HCT116 (cell line): ENCODE measurements around the gene CBS. TPM values are rescaled to one million over a fixed set of nuclear protein-coding genes. Genes with fewer than 3 reads are reported as not detected.

ENCODE experiments used
- ATAC-seq: fragments of 200-7000 bp; cut with Tn5 transposase; 2 replicates; pipeline ENCODE4 v1.9.1; 2020; ENCODE audit warnings: mild to moderate bottlenecking, moderate library complexity
- BruUV-seq: library from RNA; stranded (reverse); fragments of 400-500 nt; replicated peaks from 2 replicates; lab custom pipeline; 2021; lab: Mats Ljungman, UMichigan
- CTCF ChIA-PET: fragments of 300-600 bp; sonication (Branson Sonifier 250); formaldehyde crosslinking; loops from one replicate; lab custom pipeline; 2021; ENCODE audit warnings: antibody characterized with exemption; lab: Charles Lee
- POLR2A ChIA-PET: fragments of 300-600, 350-600 bp; sonication (Branson Sonifier 250); formaldehyde crosslinking; loops from one replicate; lab custom pipeline; 2021; ENCODE audit warnings: antibody characterized with exemption; lab: Charles Lee
- RAD21 ChIA-PET, 2 experiments: fragments of 300-600 bp; sonication (Branson Sonifier 250); formaldehyde crosslinking; loops; one replicate each; lab custom pipeline; 2023; ENCODE audit warnings: low total read pairs in 2 of 2; ENCODE audit not compliant: uncharacterized antibody in 2 of 2, unreplicated experiment in 2 of 2, low non-redundant PET in 1 of 2; lab: Charles Lee
- DNase-seq: peaks from one replicate; pipeline ENCODE4 v3.0.0-alpha.2; 2010; ENCODE audit warnings: low read depth, low spot score
- H2AFZ ChIP-seq: fragments of 200-600 bp; shearing (Covaris generic), sonication (generic); 2 replicates; pipeline ENCODE4 v1.6.1; 2017; ENCODE audit warnings: low read depth, mixed run types, mixed read lengths, antibody characterized with exemption, low read length; ENCODE audit not compliant: poor library complexity, severe bottlenecking
- H3K27ac ChIP-seq: 2 replicates; pipeline ENCODE4 v1.5.1; 2012; ENCODE audit warnings: low read depth, low read length
- H3K27me3 ChIP-seq: fragments of 200-600 bp; sonication (generic); 2 replicates; pipeline ENCODE4 v1.6.1; 2016; ENCODE audit warnings: mixed run types, low read length, mixed read lengths; ENCODE audit not compliant: insufficient read depth
- H3K36me3 ChIP-seq, 2 experiments: fragments of 200-500 bp in 1 of 2; fragments of 200-600 bp in 1 of 2; sonication (Bioruptor generic) in 1 of 2; sonication (generic) in 1 of 2; 2 replicates each; pipeline versions ENCODE4 v1.5.1 to v1.6.1; 2014 to 2016; ENCODE audit warnings: low read length in 2 of 2, inconsistent platforms in 1 of 2, mixed read lengths in 1 of 2, mixed run types in 1 of 2; ENCODE audit not compliant: insufficient read depth in 2 of 2, control insufficient read depth in 1 of 2
- H3K4me1 ChIP-seq, 2 experiments: fragments of 200-600 bp in 1 of 2; sonication (generic) in 1 of 2; 2 replicates each; pipeline versions ENCODE4 v1.5.1 to v1.6.1; 2012 to 2017; ENCODE audit warnings: low read length in 2 of 2, inconsistent platforms in 1 of 2, mild to moderate bottlenecking in 1 of 2, mixed read lengths in 1 of 2, mixed run types in 1 of 2, moderate library complexity in 1 of 2; ENCODE audit not compliant: insufficient read depth in 2 of 2, control insufficient read depth in 1 of 2
- H3K4me2 ChIP-seq: fragments of 200-600 bp; sonication (generic); 2 replicates; pipeline ENCODE4 v1.6.1; 2017; ENCODE audit warnings: mixed run types, low read length, mixed read lengths
- H3K4me3 ChIP-seq, 2 experiments: fragments of 200-600 bp in 1 of 2; sonication (generic) in 1 of 2; replicated peaks in 1 of 2; 2 replicates each; pipeline ENCODE4 v1.5.1; 2011 to 2016; ENCODE audit warnings: low read length in 2 of 2, control low read depth in 1 of 2, low read depth in 1 of 2, mild to moderate bottlenecking in 1 of 2, mixed read lengths in 1 of 2, mixed run types in 1 of 2
- H3K79me2 ChIP-seq: fragments of 200-600 bp; sonication (generic); 2 replicates; pipeline ENCODE4 v1.6.1; 2017; ENCODE audit warnings: mild to moderate bottlenecking, mixed run types, low read length, moderate library complexity, mixed read lengths; ENCODE audit not compliant: insufficient read depth
- H3K9ac ChIP-seq: fragments of 200-600 bp; sonication (generic); 2 replicates; pipeline ENCODE4 v1.6.1; 2016; ENCODE audit warnings: low read length, mixed read lengths
- H3K9me2 ChIP-seq: fragments of 200-600 bp; sonication (generic), shearing (Covaris generic); 2 replicates; pipeline ENCODE4 v1.6.1; 2017; ENCODE audit warnings: mixed run types, mild to moderate bottlenecking, moderate library complexity; ENCODE audit not compliant: insufficient read depth
- H3K9me3 ChIP-seq, 2 experiments: fragments of 200-500 bp in 1 of 2; fragments of 200-600 bp in 1 of 2; sonication (Bioruptor generic) in 1 of 2; sonication (generic) in 1 of 2; 2 replicates each; pipeline ENCODE4 v1.6.1; 2014 to 2017; ENCODE audit warnings: low read length in 2 of 2, mixed read lengths in 2 of 2, inconsistent platforms in 1 of 2, low read depth in 1 of 2, mild to moderate bottlenecking in 1 of 2, mixed run types in 1 of 2, moderate library complexity in 1 of 2; ENCODE audit not compliant: control insufficient read depth in 1 of 2, insufficient read depth in 1 of 2
- H4K20me1 ChIP-seq: fragments of 200-600 bp; sonication (generic), shearing (Covaris generic); 2 replicates; pipeline ENCODE4 v1.6.1; 2017; ENCODE audit warnings: mixed run types, mild to moderate bottlenecking, moderate library complexity; ENCODE audit not compliant: insufficient read depth
- ATF3 ChIP-seq: IDR thresholded peaks from 2 replicates; pipeline ENCODE4 v1.6.1; 2012
- CBX3 ChIP-seq: IDR thresholded peaks from 2 replicates; pipeline ENCODE4 v1.6.1; 2012; ENCODE audit warnings: low read depth
- ELF1 ChIP-seq: IDR thresholded peaks from 2 replicates; pipeline ENCODE4 v1.6.1; 2012; ENCODE audit warnings: low read depth, borderline replicate concordance
- MAX ChIP-seq: IDR thresholded peaks from 2 replicates; pipeline ENCODE4 v1.6.1; 2012
- POLR2AphosphoS5 ChIP-seq: IDR thresholded peaks from 2 replicates; pipeline ENCODE4 v1.6.1; 2011; ENCODE audit warnings: mild to moderate bottlenecking, low read depth, low read length, moderate library complexity
- RAD21 ChIP-seq: IDR thresholded peaks from 2 replicates; pipeline ENCODE4 v1.6.1; 2012; ENCODE audit warnings: low read depth, mild to moderate bottlenecking
- SIN3A ChIP-seq: IDR thresholded peaks from 2 replicates; pipeline ENCODE4 v1.6.1; 2012; ENCODE audit warnings: low read depth
- TCF7L2 ChIP-seq: IDR thresholded peaks from 2 replicates; pipeline ENCODE4 v1.7.0; 2011; ENCODE audit warnings: borderline replicate concordance, inconsistent platforms; ENCODE audit not compliant: insufficient read depth, insufficient read length; ENCODE audit errors: extremely low read depth
- YY1 ChIP-seq: IDR thresholded peaks from 2 replicates; pipeline ENCODE4 v1.6.1; 2011; ENCODE audit warnings: low read length, low read depth, moderate library complexity, mild to moderate bottlenecking; ENCODE audit not compliant: insufficient replicate concordance; ENCODE audit errors: extremely low read depth
- ZNF274 ChIP-seq: fragments of 200-500 bp; sonication (Bioruptor generic); IDR thresholded peaks from 2 replicates; pipeline ENCODE4 v1.6.1; 2014; ENCODE audit warnings: mild to moderate bottlenecking, low read depth, low read length, inconsistent platforms
- intact Hi-C: fragments of 100-400 bp; cut with micrococcal nuclease; formaldehyde crosslinking; loops from 2 replicates; pipeline ENCODE4 v1.10.0; 2022
- total RNA-seq: library from RNA; stranded (reverse); gene quantifications from one replicate; pipeline ENCODE4 v1.2.1, GENCODE V29; 2021; ENCODE audit not compliant: unreplicated experiment
- TF ChIP-seq, protein P1 (sequence below): IDR thresholded peaks from 2 replicates; pipeline ENCODE4 v1.6.1; 2011; ENCODE audit warnings: mild to moderate bottlenecking, low read length, moderate library complexity; ENCODE audit not compliant: insufficient replicate concordance; ENCODE audit errors: extremely low read depth
- TF ChIP-seq, protein P2 (sequence below): IDR thresholded peaks from 2 replicates; pipeline ENCODE4 v1.6.1; 2012; ENCODE audit warnings: low read depth

The CBS gene
- total RNA-seq, 1 experiment from 2014 or later: 1.4 TPM

DNA sequence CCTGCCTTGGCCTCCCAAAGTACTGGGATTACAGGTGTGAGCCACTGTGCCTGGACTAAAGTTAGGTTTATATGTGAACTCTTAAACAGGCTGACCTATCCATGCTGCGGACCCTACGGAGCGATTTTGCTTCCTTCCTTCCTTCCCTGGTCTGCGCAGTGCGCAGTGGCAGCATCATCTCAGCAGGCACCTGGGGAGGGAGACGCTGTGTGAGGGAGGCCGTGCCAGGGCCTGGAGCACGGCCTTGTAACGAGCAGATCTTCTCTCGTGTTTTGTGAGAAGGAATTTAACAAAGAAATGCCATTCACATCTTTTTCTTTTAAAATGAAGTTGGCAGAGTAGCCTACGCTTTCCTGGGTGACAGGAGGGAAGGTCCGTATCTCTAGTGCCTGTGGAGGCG lies 55.5 kb downstream of the CBS start:
- POLR2A ChIA-PET: no interaction called here
- Histone ChIP-seq H3K9me2 (no peaks in the 10 kb centered on the region), H3K27me3 (no peaks in the 10 kb centered on the region), H3K4me1 (no peaks in the 10 kb centered on the region), H3K4me2 (no peak overlapping the region), H3K36me3 (peaks cover 0 to under 1% of the 10 kb centered on the region in 2 experiments; a peak in 2 of 4 replicates), H2AFZ (no peak overlapping the region), H4K20me1 (no peaks in the 10 kb centered on the region), H3K79me2 (no peaks in the 10 kb centered on the region), H3K9ac (no peak overlapping the region), H3K4me3 (no peak overlapping the region), H3K9me3 (no peaks in the 10 kb centered on the region), H3K27ac (no peak overlapping the region)
- TF ChIP-seq ELF1 (no peak), TCF7L2 (no peak), ZNF274 (no peak), YY1 (no peak), CBX3 (no peak), POLR2AphosphoS5 (no peak), MAX (no peak), SIN3A (no peak), ATF3 (no peak), RAD21 (no peak)
- TF ChIP-seq, protein P1, sequence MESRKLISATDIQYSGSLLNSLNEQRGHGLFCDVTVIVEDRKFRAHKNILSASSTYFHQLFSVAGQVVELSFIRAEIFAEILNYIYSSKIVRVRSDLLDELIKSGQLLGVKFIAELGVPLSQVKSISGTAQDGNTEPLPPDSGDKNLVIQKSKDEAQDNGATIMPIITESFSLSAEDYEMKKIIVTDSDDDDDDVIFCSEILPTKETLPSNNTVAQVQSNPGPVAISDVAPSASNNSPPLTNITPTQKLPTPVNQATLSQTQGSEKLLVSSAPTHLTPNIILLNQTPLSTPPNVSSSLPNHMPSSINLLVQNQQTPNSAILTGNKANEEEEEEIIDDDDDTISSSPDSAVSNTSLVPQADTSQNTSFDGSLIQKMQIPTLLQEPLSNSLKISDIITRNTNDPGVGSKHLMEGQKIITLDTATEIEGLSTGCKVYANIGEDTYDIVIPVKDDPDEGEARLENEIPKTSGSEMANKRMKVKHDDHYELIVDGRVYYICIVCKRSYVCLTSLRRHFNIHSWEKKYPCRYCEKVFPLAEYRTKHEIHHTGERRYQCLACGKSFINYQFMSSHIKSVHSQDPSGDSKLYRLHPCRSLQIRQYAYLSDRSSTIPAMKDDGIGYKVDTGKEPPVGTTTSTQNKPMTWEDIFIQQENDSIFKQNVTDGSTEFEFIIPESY: no peak
- TF ChIP-seq, protein P2, sequence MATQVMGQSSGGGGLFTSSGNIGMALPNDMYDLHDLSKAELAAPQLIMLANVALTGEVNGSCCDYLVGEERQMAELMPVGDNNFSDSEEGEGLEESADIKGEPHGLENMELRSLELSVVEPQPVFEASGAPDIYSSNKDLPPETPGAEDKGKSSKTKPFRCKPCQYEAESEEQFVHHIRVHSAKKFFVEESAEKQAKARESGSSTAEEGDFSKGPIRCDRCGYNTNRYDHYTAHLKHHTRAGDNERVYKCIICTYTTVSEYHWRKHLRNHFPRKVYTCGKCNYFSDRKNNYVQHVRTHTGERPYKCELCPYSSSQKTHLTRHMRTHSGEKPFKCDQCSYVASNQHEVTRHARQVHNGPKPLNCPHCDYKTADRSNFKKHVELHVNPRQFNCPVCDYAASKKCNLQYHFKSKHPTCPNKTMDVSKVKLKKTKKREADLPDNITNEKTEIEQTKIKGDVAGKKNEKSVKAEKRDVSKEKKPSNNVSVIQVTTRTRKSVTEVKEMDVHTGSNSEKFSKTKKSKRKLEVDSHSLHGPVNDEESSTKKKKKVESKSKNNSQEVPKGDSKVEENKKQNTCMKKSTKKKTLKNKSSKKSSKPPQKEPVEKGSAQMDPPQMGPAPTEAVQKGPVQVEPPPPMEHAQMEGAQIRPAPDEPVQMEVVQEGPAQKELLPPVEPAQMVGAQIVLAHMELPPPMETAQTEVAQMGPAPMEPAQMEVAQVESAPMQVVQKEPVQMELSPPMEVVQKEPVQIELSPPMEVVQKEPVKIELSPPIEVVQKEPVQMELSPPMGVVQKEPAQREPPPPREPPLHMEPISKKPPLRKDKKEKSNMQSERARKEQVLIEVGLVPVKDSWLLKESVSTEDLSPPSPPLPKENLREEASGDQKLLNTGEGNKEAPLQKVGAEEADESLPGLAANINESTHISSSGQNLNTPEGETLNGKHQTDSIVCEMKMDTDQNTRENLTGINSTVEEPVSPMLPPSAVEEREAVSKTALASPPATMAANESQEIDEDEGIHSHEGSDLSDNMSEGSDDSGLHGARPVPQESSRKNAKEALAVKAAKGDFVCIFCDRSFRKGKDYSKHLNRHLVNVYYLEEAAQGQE: no peak
- CTCF ChIA-PET: no interaction called here
- ATAC-seq (no peak), DNase-seq (no peak)
- RAD21 ChIA-PET: no interaction called here
- intact Hi-C loops: no loop called here
- BruUV-seq: no TSS peak
